Hepatocyte (in vitro differentiated cells): ENCODE data around the gene FAM162A.

Source experiments
- CTCF ChIP-seq: fragments of 200-600 bp; sonication (generic); IDR thresholded peaks from 2 replicates; pipeline ENCODE4 v1.5.1; 2016; ENCODE audit warnings: antibody characterized with exemption, mild to moderate bottlenecking; ENCODE audit not compliant: poor library complexity
- EZH2phosphoT487 ChIP-seq: fragments of 200-600 bp; sonication (generic); IDR thresholded peaks from one replicate; pipeline ENCODE4 v1.6.1; 2018; ENCODE audit warnings: antibody characterized with exemption, mild to moderate bottlenecking, low read depth, moderate library complexity; ENCODE audit not compliant: unreplicated experiment, severe bottlenecking

GRCh38 chr3:122430371-122430770 lies 46.4 kb downstream of the FAM162A start:
- TF ChIP-seq CTCF (no peak), EZH2phosphoT487 (no peak)
